HG02840 (cell line): ENCODE results near the gene ANO3.
"Not testable (repeated sequence)": the region's sequence is repeated elsewhere in the genome, so short reads cannot be mapped to it uniquely, and the experiment has no call there.

Source experiments
- ATAC-seq: cut with Tn5 transposase; IDR thresholded peaks from one replicate; pipeline ENCODE4 v1.9.1; 2021; ENCODE audit warnings: mild to moderate bottlenecking, moderate library complexity, moderate number of reproducible peaks; ENCODE audit not compliant: unreplicated experiment, low FRiP score

The ANO3 gene

GRCh38 chr11:26618441-26618840 is 286.5 kb downstream of the ANO3 start:
- no peak for ATAC-seq

- no peak for ATAC-seq
Measured at GRCh38 chr11:26620282-26621045, 288.5 kb downstream of the ANO3 start.

GRCh38 chr11:26621132-26621531 is 289.2 kb downstream of the ANO3 start:
- no peak for ATAC-seq

DNA sequence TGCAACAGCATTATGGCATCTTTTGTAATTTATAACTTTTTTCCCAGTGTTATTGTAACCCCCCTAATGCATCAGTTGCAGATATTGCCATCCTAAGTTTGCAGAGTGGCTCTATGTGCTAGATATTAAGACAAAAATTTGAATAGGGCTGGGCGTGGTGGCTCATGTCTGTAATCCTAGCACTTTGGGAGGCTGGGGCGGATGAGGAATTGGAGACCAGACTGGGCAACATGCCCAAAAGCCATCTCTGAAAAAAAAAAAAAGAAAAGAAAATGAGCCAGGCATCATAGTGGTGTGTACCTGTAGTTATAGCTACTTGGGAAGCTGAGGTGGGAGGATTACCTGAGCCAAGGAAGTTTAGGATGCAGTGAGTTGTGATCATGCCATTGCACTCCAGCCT is 290.3 kb downstream of the ANO3 start:
- no peak for ATAC-seq

GRCh38 chr11:26623076-26623659 is 291.2 kb downstream of the ANO3 start:
- no peak for ATAC-seq

GRCh38 chr11:26626346-26626745 is 294.4 kb downstream of the ANO3 start:
- ATAC-seq = no peak

DNA sequence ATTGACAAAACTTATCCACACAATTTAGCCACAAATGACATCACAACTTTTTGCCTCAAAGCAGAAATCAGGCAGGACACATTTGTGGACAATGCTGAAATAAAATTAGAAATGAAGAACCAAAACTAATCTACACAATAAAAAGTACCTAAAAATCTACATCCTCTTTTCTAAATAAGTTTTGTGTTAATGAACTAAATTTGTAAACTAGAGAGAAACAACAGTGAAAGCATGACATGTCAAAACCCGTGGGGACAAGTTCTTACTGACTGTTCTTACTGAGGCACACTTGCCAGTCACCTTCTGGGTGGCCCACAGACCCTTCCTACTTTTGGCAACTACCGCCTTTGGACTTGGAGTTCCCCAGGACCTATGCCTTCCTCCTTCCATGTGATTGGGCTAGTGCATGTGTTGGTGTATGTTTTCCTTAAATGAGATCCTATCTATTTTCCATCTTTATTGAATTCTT is 300.8 kb downstream of the ANO3 start:
- no peak for ATAC-seq

- not testable (repeated sequence) for ATAC-seq
Measured at GRCh38 chr11:26643314-26643713, 311.4 kb downstream of the ANO3 start.

- peak; percentile 88 for ATAC-seq
Measured at GRCh38 chr11:26649884-26650283, 318.0 kb downstream of the ANO3 start.

DNA sequence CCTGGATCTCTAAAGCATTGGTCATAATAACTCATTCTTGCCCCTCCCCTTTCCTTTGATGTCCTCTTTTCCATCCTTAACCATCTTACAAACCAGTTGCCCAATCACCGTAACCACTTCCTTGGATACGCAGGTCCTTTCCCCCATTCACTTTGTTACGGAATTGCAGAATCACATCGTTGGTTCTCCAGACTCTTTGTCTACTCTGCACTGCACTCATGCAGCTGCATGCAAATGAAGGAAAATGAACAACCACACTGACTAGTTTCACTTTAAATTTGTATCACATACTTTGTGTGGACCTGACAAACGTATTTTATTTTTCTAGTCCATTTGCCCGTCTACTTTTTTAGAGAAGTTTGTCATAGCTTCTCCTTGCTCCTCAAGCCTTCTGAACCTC is 320.0 kb downstream of the ANO3 start:
- ATAC-seq = no peak

DNA sequence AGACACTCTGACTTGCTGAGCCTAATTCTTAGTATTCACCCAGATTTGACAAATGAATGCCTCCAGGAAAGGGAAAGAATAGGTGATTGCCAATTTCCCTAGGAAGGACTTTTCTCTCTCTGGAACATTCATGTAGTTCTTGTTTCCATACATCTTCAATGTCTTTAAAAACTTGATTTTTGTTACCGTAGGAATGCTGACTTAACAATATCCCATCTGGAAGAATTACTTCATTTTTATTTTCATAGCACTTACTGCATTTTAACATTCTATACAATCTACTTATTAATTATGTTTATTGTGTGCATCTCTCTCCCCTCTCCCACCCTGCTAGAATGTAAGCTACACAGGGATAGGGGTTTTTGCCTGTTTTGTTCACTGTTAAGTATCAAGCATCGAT is 323.4 kb downstream of the ANO3 start:
- no peak for ATAC-seq

DNA sequence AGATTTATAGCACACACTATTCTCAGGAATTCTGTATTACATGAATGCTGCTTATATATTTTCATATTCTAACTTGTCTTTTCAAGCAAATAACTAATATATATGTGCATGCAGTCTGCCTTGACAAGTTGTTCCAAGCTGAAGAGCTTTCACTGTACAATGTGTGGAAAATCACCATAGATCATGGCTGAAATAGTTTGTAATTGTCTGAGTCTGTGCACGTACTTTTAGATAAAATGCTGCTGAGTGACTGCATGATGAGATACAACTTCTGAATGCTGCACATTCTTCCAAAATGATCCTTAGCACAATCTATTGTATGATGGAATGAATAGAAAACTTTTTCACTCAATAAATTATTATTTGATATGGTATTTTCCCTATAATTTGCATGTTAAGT is 331.0 kb downstream of the ANO3 start:
- ATAC-seq = no peak

- no peak for ATAC-seq
Measured at GRCh38 chr11:26665036-26665435, 333.1 kb downstream of the ANO3 start.

- no peak for ATAC-seq
Measured at GRCh38 chr11:26665946-26666345, 334.0 kb downstream of the ANO3 start.

- ATAC-seq = no peak
Measured at GRCh38 chr11:26675233-26675928, 343.5 kb downstream of the ANO3 start.

- ATAC-seq = no peak
Measured at GRCh38 chr11:26676641-26677040, 344.7 kb downstream of the ANO3 start.

GRCh38 chr11:26677566-26677965 is 345.6 kb downstream of the ANO3 start:
- no peak for ATAC-seq

DNA sequence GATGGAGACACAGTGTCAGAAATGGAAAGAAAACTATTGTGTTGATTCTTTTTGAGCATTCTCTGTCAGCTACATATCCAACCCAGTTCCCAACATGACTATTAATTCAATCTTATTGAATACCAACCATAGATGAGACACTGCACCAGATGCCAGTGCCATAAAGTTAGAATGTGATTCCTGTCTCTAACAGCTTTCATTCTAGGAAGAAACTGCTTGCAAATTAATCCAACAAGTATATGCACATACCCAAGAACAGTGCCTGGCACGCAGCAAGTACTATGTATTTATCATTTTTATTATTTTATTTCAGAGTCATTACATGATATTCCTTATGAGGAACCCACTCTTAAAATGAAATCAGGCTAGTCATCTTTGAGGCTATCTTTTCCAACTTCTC is 355.4 kb downstream of the ANO3 start:
- no peak for ATAC-seq

GRCh38 chr11:26688701-26689100 is 356.8 kb downstream of the ANO3 start:
- no peak for ATAC-seq

GRCh38 chr11:26696330-26696729 is 364.4 kb downstream of the ANO3 start:
- ATAC-seq = no peak

- ATAC-seq = no peak
Measured at GRCh38 chr11:26698224-26698623, 366.3 kb downstream of the ANO3 start.
